Left ventricle myocardium inferior (tissue), 1 donor: ENCODE measurements around the gene PLEKHA7. TPM values are rescaled to one million over a fixed set of nuclear protein-coding genes. Genes with fewer than 3 reads are reported as not detected.

ENCODE experiments used
- DNase-seq: peaks from one replicate; pipeline ENCODE4 v3.0.0-alpha.2; 2020
- H3K27ac ChIP-seq: fragments of 200-600 bp; replicated peaks from 2 replicates; pipeline ENCODE4 v1.8.0; 2021
- H3K27me3 ChIP-seq: fragments of 200-600 bp; 2 replicates; pipeline ENCODE4 v1.8.0; 2021; ENCODE audit warnings: low read depth
- H3K36me3 ChIP-seq: fragments of 200-600 bp; 2 replicates; pipeline ENCODE4 v1.8.0; 2021
- H3K4me1 ChIP-seq: fragments of 200-600 bp; 2 replicates; pipeline ENCODE4 v1.8.0; 2021
- H3K4me3 ChIP-seq: fragments of 200-600 bp; 2 replicates; pipeline ENCODE4 v1.8.0; 2021; ENCODE audit warnings: mild to moderate bottlenecking, moderate library complexity
- H3K9me3 ChIP-seq: fragments of 200-600 bp; replicated peaks from 2 replicates; pipeline ENCODE4 v1.8.0; 2021
- intact Hi-C: fragments of 100-400 bp; cut with micrococcal nuclease; formaldehyde crosslinking; loops from one replicate; pipeline ENCODE4 v1.11.0; 2022
- total RNA-seq: library from RNA; stranded (reverse); fragmentation: NEBNext Ultra II Directional; extraction: Animal tissue kit (Norgen Biotek cat#: 25700); gene quantifications from one replicate; pipeline ENCODE4 v1.2.1, GENCODE V29; 2021
- TF ChIP-seq, protein P1 (sequence below): fragments of 200-600 bp; IDR thresholded peaks from 2 replicates; pipeline ENCODE4 v1.8.0; 2021; ENCODE audit warnings: antibody characterized with exemption, mild to moderate bottlenecking, borderline replicate concordance
- donor health status: DM: no; HTN: yes; CAD: no; lungs with severe emphysema.

The PLEKHA7 gene
- total RNA-seq, 1 donor from 2014 or later: 33.2 TPM

- H3K36me3 ChIP-seq: no peaks in the 10 kb centered on the region
- H3K27me3 ChIP-seq: no peaks in the 10 kb centered on the region
- TF ChIP-seq, protein P1, sequence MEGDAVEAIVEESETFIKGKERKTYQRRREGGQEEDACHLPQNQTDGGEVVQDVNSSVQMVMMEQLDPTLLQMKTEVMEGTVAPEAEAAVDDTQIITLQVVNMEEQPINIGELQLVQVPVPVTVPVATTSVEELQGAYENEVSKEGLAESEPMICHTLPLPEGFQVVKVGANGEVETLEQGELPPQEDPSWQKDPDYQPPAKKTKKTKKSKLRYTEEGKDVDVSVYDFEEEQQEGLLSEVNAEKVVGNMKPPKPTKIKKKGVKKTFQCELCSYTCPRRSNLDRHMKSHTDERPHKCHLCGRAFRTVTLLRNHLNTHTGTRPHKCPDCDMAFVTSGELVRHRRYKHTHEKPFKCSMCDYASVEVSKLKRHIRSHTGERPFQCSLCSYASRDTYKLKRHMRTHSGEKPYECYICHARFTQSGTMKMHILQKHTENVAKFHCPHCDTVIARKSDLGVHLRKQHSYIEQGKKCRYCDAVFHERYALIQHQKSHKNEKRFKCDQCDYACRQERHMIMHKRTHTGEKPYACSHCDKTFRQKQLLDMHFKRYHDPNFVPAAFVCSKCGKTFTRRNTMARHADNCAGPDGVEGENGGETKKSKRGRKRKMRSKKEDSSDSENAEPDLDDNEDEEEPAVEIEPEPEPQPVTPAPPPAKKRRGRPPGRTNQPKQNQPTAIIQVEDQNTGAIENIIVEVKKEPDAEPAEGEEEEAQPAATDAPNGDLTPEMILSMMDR: no peak
- peaks cover 7% of the 10 kb centered on the region for H3K4me1 ChIP-seq
- no peaks in the 10 kb centered on the region for H3K9me3 ChIP-seq
- no peak overlapping the region for H3K27ac ChIP-seq
- no peak overlapping the region for H3K4me3 ChIP-seq
- intact Hi-C loops: loop anchor here (5.0 kb wide), 1 partner anchor 219 kb away; no protein-coding TSS in a partner anchor
- DNase-seq: no peak
Measured at GRCh38 chr11:16833026-16833425, 181.2 kb downstream of the PLEKHA7 start.

- Histone ChIP-seq H3K4me3 (no peak overlapping the region), H3K36me3 (no peaks in the 10 kb centered on the region), H3K4me1 (peaks cover 7% of the 10 kb centered on the region), H3K27me3 (no peaks in the 10 kb centered on the region), H3K9me3 (no peaks in the 10 kb centered on the region), H3K27ac (no peak overlapping the region)
- TF ChIP-seq, protein P1: no peak
- intact Hi-C loops: loop anchor here (5.0 kb wide), 1 partner anchor 220 kb away; no protein-coding TSS in a partner anchor
- no peak for DNase-seq
Measured at GRCh38 chr11:16832193-16832539, 182.0 kb downstream of the PLEKHA7 start.

DNA sequence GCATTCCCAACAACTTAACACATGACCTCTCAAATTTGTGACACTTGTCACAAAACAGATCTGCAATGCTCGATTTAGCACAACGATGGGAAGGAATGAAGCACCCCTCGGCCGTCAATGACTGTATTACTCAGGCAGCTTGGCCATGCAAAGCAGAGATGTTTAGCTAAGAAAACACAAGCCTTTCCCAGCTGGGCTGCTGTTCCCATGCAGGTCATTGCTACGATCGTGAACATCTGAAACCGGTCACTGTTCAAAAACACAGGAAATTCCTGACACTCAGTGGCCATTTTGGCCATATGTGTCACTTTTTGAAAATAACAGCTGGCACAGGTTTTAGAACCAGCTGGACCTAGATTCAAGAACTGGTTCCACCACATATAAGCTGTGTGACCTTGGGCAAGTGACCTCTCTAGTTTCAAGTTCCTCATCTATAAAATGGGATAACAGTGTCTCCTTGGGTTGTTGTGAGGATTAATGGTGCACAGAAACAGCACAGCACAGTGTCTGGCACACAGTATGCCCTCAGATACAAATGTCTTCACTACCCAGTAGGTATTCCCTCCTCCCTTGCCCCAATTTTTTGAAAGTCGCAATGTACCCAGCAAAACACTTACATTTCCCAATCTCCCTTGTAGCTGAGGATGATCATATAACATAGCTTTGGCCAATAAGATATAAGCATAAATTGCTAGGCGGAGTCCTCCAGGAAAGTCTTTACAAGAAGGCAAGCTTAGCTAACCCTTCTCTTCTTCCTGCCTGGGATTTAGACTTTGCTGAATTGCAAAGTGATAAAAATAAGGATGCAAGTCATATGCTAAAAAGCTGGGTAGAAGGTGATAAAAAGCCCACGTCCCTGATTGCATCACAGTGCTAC, 182.7 kb downstream of the PLEKHA7 start:
- Histone ChIP-seq H3K9me3 (no peaks in the 10 kb centered on the region), H3K4me1 (peaks cover 7% of the 10 kb centered on the region), H3K27ac (no peak overlapping the region), H3K27me3 (no peaks in the 10 kb centered on the region), H3K4me3 (no peak overlapping the region), H3K36me3 (no peaks in the 10 kb centered on the region)
- no peak for DNase-seq
- intact Hi-C loops: loop anchor here (5.0 kb wide), 1 partner anchor 221 kb away; no protein-coding TSS in a partner anchor
- TF ChIP-seq, protein P1: no peak

DNA sequence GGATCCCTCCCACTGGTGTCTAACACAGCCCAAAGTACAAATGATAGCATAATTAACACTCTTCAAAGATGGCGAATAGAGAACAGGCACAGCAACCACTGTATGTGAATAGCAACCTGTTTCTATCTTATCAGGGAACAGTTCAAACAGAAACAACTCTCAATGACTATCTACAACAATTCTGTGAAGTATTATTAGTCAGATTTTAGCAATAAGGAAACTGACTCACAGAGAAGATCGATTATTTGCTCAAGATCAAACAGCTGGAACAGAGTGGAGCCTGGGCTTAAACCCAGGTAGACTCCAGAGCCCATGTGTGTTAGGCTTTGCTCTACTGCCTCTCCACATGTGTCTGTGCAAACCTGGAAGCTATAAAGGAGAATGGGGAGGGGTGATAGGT, 187.1 kb downstream of the PLEKHA7 start:
- peaks cover 3% of the 10 kb centered on the region for H3K36me3 ChIP-seq
- intact Hi-C loops: no loop called here
- no peak overlapping the region for H3K27ac ChIP-seq
- no peaks in the 10 kb centered on the region for H3K9me3 ChIP-seq
- DNase-seq: no peak
- H3K27me3 ChIP-seq: no peaks in the 10 kb centered on the region
- no peak overlapping the region for H3K4me3 ChIP-seq
- TF ChIP-seq, protein P1: no peak
- H3K4me1 ChIP-seq: peaks cover 14% of the 10 kb centered on the region

DNA sequence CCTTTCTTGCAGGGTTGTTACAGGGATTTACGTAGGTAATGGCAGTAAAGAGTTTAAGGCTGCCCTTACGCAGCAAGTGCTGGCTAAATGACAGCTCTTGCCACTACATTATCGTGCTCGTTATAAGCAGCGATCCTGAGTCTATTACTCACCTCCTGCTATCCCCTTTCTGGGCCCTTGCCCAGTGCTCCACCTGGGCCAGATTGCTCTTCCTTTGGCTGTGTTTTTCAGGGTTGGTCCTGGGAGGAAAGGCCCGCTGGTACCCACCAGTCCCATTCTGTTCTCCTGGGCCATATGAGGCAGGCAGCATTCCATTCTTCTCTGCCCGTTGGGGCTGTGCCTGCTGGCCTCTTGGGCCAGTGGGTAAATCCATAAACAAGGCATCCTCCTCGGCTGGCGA, 188.2 kb downstream of the PLEKHA7 start:
- H3K27me3 ChIP-seq: no peaks in the 10 kb centered on the region
- no peak overlapping the region for H3K27ac ChIP-seq
- peaks cover 3% of the 10 kb centered on the region for H3K36me3 ChIP-seq
- H3K9me3 ChIP-seq: no peaks in the 10 kb centered on the region
- intact Hi-C loops: no loop called here
- H3K4me1 ChIP-seq: peaks cover 20% of the 10 kb centered on the region
- TF ChIP-seq, protein P1: no peak
- H3K4me3 ChIP-seq: no peak overlapping the region
- DNase-seq: no peak
